Prostate gland (tissue), 2 donors: ENCODE results near the gene LDHD. TPM values are rescaled to one million over a fixed set of nuclear protein-coding genes. Genes with fewer than 3 reads are reported as not detected.

ENCODE experiments used
- DNase-seq: peaks from one replicate; pipeline ENCODE4 v3.0.0-alpha.2; 2019; ENCODE audit warnings: low spot score
- H3K27ac ChIP-seq, 2 donors: fragments of 200-600 bp; sonication (generic); 2 replicates each; pipeline ENCODE4 v1.5.1; 2017 to 2019
- H3K27me3 ChIP-seq: fragments of 200-600 bp; sonication (generic); replicated peaks from 2 replicates; pipeline ENCODE4 v1.5.1; 2019; ENCODE audit not compliant: insufficient read depth
- H3K36me3 ChIP-seq, 2 donors: fragments of 200-600 bp; sonication (generic); 1 replicate in 1 of 2; 2 replicates in 1 of 2; pipeline versions ENCODE4 v1.5.1 to v1.8.1; 2017 to 2019
- H3K4me1 ChIP-seq: fragments of 200-600 bp; sonication (generic); replicated peaks from 2 replicates; pipeline ENCODE4 v1.5.1; 2019
- H3K4me3 ChIP-seq, 2 donors: fragments of 200-600 bp; sonication (generic); 2 replicates each; pipeline ENCODE4 v1.5.1; 2017 to 2019
- H3K9me3 ChIP-seq: fragments of 200-600 bp; sonication (generic); 2 replicates; pipeline ENCODE4 v1.5.1; 2017
- POLR2A ChIP-seq: fragments of 450-650 bp; IDR thresholded peaks from one replicate; pipeline ENCODE4 v1.6.1; 2016; ENCODE audit warnings: antibody characterized with exemption, mild to moderate bottlenecking
- POLR2AphosphoS5 ChIP-seq: sonication (generic); formaldehyde crosslinking; IDR thresholded peaks from one replicate; pipeline ENCODE4 v1.6.1; 2017; ENCODE audit warnings: antibody characterized with exemption
- WGBS: methylation state at CpG from one replicate; pipeline ENCODE4 v1.1.5; 2018; 5-methylcytosine and 5-hydroxymethylcytosine counted together
- intact Hi-C: fragments of 100-400 bp; cut with DNase I; formaldehyde crosslinking; loops from one replicate; pipeline ENCODE4 v1.14.2; 2022
- total RNA-seq, 2 donors: library from RNA; depleted of rRNA; stranded (reverse); fragments of >200 nt; gene quantifications; one replicate each; pipeline ENCODE4 v1.1.0, GENCODE V29; 2016
- TF ChIP-seq, protein P1 (sequence below), 4 experiments: fragments of 200-600 bp in 2 of 4; fragments of 450-650 bp in 2 of 4; sonication (generic) in 2 of 4; IDR thresholded peaks; 1 replicate in 3 of 4; 2 replicates in 1 of 4; pipeline ENCODE4 v1.5.1; 2016 to 2019; ENCODE audit warnings: antibody characterized with exemption in 4 of 4, mild to moderate bottlenecking in 2 of 4, moderate library complexity in 2 of 4

The LDHD gene
- total RNA-seq, 2 donors from 2014 or later: 26.6 to 55.3 TPM

DNA sequence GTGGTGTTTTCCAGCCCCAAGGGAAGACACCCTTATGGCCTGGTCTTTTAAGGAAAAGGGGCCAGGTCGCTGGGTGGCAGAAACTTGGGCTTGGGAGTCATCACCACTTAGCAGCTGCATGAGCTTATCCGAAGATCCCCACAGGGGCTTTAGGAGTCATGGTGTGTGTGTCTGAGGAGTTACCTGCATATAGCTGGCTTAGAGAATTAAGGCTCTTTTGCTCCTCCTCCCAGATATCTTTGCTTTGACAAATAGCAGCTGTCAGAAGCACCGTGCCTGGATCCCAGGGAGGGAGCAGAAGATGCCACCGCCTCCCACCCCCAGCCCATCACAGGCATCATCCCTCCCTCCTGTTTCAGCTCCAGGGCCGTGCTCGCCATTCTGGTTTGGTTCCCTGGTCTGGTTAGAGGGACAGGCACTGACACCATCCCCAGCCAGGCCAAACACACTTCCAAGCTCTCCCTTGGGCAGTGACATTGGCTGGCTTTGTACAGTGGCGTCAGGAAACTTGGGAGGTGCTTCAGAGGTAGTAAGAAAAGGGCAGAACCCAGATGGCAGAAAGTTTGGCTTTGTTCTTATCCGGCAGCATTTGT is 17.4 kb downstream of the LDHD start:
- no peaks in the 10 kb centered on the region for H3K9me3 ChIP-seq
- DNase-seq: no peak
- H3K27me3 ChIP-seq: no peaks in the 10 kb centered on the region
- no peak overlapping the region for H3K27ac ChIP-seq
- no peaks in the 10 kb centered on the region for H3K36me3 ChIP-seq
- peaks cover 15% of the 10 kb centered on the region for H3K4me1 ChIP-seq
- 58% methylated on average over 8 of the region's 8 CpGs for WGBS
- TF ChIP-seq POLR2AphosphoS5: no peak
- H3K4me3 ChIP-seq: no peak overlapping the region
- intact Hi-C loops: no loop called here

- no peak overlapping the region for H3K4me3 ChIP-seq
- peaks cover 15% of the 10 kb centered on the region for H3K4me1 ChIP-seq
- intact Hi-C loops: no loop called here
- TF ChIP-seq POLR2A (no peak), POLR2AphosphoS5 (no peak)
- TF ChIP-seq, protein P1, sequence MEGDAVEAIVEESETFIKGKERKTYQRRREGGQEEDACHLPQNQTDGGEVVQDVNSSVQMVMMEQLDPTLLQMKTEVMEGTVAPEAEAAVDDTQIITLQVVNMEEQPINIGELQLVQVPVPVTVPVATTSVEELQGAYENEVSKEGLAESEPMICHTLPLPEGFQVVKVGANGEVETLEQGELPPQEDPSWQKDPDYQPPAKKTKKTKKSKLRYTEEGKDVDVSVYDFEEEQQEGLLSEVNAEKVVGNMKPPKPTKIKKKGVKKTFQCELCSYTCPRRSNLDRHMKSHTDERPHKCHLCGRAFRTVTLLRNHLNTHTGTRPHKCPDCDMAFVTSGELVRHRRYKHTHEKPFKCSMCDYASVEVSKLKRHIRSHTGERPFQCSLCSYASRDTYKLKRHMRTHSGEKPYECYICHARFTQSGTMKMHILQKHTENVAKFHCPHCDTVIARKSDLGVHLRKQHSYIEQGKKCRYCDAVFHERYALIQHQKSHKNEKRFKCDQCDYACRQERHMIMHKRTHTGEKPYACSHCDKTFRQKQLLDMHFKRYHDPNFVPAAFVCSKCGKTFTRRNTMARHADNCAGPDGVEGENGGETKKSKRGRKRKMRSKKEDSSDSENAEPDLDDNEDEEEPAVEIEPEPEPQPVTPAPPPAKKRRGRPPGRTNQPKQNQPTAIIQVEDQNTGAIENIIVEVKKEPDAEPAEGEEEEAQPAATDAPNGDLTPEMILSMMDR (IDR thresholded peaks at IDR 0.05): peak in 1 of 4 experiments; percentile 10
- DNase-seq: no peak
- 63% methylated on average over 15 of the region's 15 CpGs for WGBS
- no peak overlapping the region for H3K27ac ChIP-seq
- no peaks in the 10 kb centered on the region for H3K9me3 ChIP-seq
- no peaks in the 10 kb centered on the region for H3K36me3 ChIP-seq
- H3K27me3 ChIP-seq: no peaks in the 10 kb centered on the region
Measured at GRCh38 chr16:75097941-75098901, 18.4 kb downstream of the LDHD start.

GRCh38 chr16:75097191-75097761 is 19.3 kb downstream of the LDHD start:
- H3K36me3 ChIP-seq: no peaks in the 10 kb centered on the region
- H3K27ac ChIP-seq: peak overlapping the region; percentile 39 to 52
- H3K4me3 ChIP-seq: no peak overlapping the region
- H3K9me3 ChIP-seq: no peaks in the 10 kb centered on the region
- peaks cover 15% of the 10 kb centered on the region for H3K4me1 ChIP-seq
- WGBS: 82% methylated on average over 10 of the region's 10 CpGs
- intact Hi-C loops: no loop called here
- H3K27me3 ChIP-seq: no peaks in the 10 kb centered on the region
- TF ChIP-seq POLR2A: no peak
- TF ChIP-seq POLR2AphosphoS5: no peak
- TF ChIP-seq, protein P1 (IDR thresholded peaks at IDR 0.05): no peak
- no peak for DNase-seq

DNA sequence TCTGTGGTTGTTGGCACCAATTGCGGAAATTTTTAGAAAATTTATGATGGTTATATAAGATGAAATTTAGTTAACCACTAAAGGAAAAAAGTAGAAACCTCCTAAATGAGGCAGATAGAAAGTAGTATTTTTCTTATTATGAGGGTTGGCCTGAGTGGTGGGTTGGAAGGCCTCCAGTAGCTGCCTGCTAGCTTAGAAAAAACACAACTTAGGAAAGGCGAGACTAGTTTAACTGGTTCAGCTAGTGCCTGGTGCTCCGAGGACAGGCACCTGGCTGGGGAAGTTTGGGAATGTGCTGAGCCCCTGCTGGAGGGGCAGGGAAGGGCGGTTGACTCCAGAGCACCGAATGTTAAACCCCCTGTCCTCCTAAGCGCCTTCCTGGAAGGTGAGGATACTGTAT is 19.9 kb downstream of the LDHD start:
- Histone ChIP-seq H3K27me3 (no peaks in the 10 kb centered on the region), H3K4me3 (no peak overlapping the region), H3K9me3 (no peaks in the 10 kb centered on the region), H3K27ac (peak overlapping the region; percentile 39 to 52), H3K4me1 (peaks cover 15% of the 10 kb centered on the region), H3K36me3 (no peaks in the 10 kb centered on the region)
- intact Hi-C loops: no loop called here
- TF ChIP-seq, protein P1 (IDR thresholded peaks at IDR 0.05): peak; percentile 27 to 68 (median 56)
- TF ChIP-seq POLR2A: no peak
- peak; percentile 93 for TF ChIP-seq POLR2AphosphoS5
- DNase-seq: peak; percentile 87
- WGBS: 33% methylated on average over 6 of the region's 6 CpGs

- intact Hi-C loops: no loop called here
- TF ChIP-seq, protein P1 (IDR thresholded peaks at IDR 0.05): no peak
- no peak for TF ChIP-seq POLR2A
- no peak for TF ChIP-seq POLR2AphosphoS5
- H3K36me3 ChIP-seq: no peaks in the 10 kb centered on the region
- H3K4me3 ChIP-seq: no peak overlapping the region
- H3K27me3 ChIP-seq: no peaks in the 10 kb centered on the region
- no peak overlapping the region for H3K27ac ChIP-seq
- H3K9me3 ChIP-seq: no peaks in the 10 kb centered on the region
- WGBS: 89% methylated on average over 14 of the region's 14 CpGs
- H3K4me1 ChIP-seq: peaks cover 15% of the 10 kb centered on the region
- DNase-seq: no peak
Measured at GRCh38 chr16:75095204-75095621, 21.4 kb downstream of the LDHD start.
